ENCODE results near the gene FIBIN.

Gene FIBIN

GRCh38 chr11:27022659-27023251 is 28.8 kb downstream of the FIBIN start:
- no peak for TF ChIP-seq CTCF (conservative IDR thresholded peaks at IDR 0.05; ENCODE audit: low read depth, low read length)

GRCh38 chr11:27024865-27025264 is 31.0 kb downstream of the FIBIN start:
- no peak overlapping the region for H3K4me3 ChIP-seq (ENCODE audit: low read depth, low read length)
- no peak for DNase-seq (ENCODE audit: low read depth)
- TF ChIP-seq CTCF (conservative IDR thresholded peaks at IDR 0.05; ENCODE audit: low read depth, low read length) = no peak

More at GRCh38 chr11:27022659-27023251, 28.8 kb downstream of the FIBIN start:
- H3K4me3 ChIP-seq (ENCODE audit: low read depth, low read length) = no peak overlapping the region
- no peak for DNase-seq (ENCODE audit: low read depth)

- TF ChIP-seq CTCF (conservative IDR thresholded peaks at IDR 0.05; ENCODE audit: low read depth, low read length) = no peak
- no peak overlapping the region for H3K4me3 ChIP-seq (ENCODE audit: low read depth, low read length)
- DNase-seq (ENCODE audit: low read depth) = no peak
These were observed 31.5 kb downstream of the FIBIN start for GRCh38 chr11:27025312-27025955.

GRCh38 chr11:27025957-27026733 is 32.2 kb downstream of the FIBIN start:
- no peak for DNase-seq (ENCODE audit: low read depth)
- TF ChIP-seq CTCF (conservative IDR thresholded peaks at IDR 0.05; ENCODE audit: low read depth, low read length) = no peak
- no peak overlapping the region for H3K4me3 ChIP-seq (ENCODE audit: low read depth, low read length)

GRCh38 chr11:27028561-27028965 is 34.7 kb downstream of the FIBIN start:
- H3K4me3 ChIP-seq (ENCODE audit: low read depth, low read length) = no peak overlapping the region
- TF ChIP-seq CTCF (conservative IDR thresholded peaks at IDR 0.05; ENCODE audit: low read depth, low read length) = no peak
- DNase-seq (ENCODE audit: low read depth) = no peak

GRCh38 chr11:27029966-27030365 is 36.1 kb downstream of the FIBIN start:
- no peak overlapping the region for H3K4me3 ChIP-seq (ENCODE audit: low read depth, low read length)
- DNase-seq (ENCODE audit: low read depth) = no peak
- no peak for TF ChIP-seq CTCF (conservative IDR thresholded peaks at IDR 0.05; ENCODE audit: low read depth, low read length)

Data from choroid plexus epithelial cell (primary cell).